ENCODE measurements around the gene TSPAN16.
"Not testable (repeated sequence)": the region's sequence is repeated elsewhere in the genome, so short reads cannot be mapped to it uniquely, and the experiment has no call there.

The TSPAN16 gene

GRCh38 chr19:11321191-11322126 lies 25.5 kb downstream of the TSPAN16 start:
- DNase-seq = no peak

- no peak for DNase-seq
Measured at GRCh38 chr19:11322269-11323024, 26.5 kb downstream of the TSPAN16 start.

DNA sequence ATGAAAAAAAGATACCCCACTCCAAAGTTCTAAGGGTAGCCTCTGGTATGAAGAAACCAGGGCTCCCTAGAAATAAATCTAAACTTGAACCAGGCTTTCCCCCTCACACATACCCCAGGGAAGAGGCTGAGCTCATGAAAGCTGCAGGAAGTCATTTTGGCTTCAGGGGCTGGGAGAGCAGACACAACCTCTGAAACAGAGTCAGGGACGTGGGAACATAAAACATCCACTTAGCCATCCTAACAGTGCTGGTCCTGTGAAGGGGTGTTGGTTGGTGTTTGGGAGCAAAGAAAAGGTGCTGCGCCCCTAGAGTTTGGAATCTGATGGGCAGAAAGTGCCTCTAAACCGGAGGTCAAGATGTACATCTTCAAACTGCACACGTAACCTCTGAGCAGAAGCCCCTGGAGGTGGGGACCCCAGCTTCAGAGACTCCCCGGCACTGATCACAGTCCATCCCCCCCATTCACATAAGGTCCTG lies 27.7 kb downstream of the TSPAN16 start:
- DNase-seq = no peak

GRCh38 chr19:11324079-11324661 lies 28.2 kb downstream of the TSPAN16 start:
- DNase-seq = peak; percentile 48

DNA sequence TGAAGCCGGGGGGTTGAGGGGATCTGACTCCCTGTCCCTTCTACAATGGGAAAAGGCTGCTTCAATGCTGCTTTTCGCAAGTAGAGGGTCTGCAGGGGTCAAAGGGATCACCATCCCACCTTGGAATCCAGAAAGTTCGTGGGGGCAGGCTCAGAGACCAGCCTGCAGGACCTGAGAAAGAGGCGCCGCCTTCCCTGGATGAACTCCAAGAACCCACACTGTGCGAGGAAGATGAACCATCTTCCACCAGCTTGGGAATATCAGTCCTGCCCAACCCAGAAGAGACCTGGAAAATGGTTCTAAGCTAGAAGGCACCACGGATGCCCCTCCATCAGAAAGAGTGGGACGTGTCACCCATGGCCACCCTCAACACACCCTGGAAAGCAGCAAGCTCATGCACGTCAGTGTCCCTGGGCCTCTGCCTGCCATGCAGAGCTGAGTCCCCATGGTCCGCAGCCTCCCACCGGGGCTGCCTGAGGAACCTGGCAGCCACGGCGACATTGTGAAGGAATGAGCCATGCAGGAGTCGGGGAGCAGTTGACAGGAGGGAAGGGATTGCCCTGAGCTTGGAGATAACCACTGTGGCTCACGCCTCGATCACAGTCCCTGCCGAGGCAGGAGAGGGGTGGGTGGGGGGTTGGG lies 28.9 kb downstream of the TSPAN16 start:
- DNase-seq = no peak

GRCh38 chr19:11325544-11325943 lies 29.6 kb downstream of the TSPAN16 start:
- DNase-seq = no peak

DNA sequence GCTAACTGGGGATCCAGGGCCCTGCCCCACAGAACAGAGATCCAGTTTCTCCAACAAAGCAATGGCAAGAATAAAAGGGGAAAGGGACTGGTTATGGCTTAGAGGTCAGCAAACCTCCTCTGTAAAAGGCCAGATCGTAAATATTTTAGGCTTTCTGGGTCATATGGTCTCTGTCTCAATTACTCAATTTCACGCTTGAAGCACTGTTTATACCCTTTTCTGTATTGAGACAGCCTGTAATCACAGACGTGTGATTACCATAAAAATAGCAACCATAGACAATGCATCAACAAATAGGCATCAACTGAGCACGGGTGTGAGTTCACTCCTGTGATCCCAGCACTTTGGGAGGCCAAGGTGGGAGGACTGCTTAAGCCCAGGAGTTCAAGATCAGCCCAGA lies 34.2 kb downstream of the TSPAN16 start:
- no peak for DNase-seq

DNA sequence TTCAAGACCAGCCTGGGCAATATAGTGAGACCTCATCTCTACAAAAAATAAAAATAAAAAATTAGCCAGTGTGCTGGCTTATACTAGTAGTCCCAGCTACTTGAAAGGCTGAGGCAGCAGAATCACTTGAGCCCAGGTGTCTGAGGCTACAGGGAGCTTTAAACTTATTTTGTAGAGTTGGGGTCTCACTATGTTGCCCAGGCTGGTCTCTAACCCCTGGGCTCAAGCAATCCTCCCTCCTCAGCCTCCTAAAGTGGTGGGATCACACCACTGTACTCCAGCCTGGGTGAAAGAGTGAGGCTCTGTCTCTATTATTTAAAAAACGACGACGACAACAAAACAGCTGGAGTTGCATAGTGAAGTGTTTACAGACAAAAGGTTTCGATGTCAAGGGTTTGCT lies 35.5 kb downstream of the TSPAN16 start:
- no peak for DNase-seq

DNA sequence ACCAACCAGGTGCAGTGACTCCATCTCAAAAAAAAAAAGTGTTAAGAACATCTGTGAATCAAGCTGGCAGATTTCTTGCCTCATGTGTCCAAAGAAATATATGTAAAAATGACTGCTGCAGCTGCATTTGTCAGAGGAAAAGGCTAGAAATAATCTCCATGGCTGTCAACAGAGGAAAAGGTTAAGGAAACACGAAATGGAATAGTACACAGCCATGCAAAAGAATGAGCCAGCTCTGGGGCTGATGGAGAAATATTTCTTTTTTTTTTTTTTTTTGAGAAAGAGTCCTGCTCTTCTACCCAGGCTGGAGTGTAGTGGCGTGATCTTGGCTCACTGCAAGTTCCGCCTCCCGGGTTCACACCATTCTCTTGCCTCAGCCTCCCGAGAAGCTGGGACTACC lies 36.9 kb downstream of the TSPAN16 start:
- DNase-seq = no peak

- DNase-seq = not testable (repeated sequence)
Measured at GRCh38 chr19:11333838-11334237, 37.9 kb downstream of the TSPAN16 start.

- no peak for DNase-seq
Measured at GRCh38 chr19:11335449-11336146, 39.6 kb downstream of the TSPAN16 start.

DNA sequence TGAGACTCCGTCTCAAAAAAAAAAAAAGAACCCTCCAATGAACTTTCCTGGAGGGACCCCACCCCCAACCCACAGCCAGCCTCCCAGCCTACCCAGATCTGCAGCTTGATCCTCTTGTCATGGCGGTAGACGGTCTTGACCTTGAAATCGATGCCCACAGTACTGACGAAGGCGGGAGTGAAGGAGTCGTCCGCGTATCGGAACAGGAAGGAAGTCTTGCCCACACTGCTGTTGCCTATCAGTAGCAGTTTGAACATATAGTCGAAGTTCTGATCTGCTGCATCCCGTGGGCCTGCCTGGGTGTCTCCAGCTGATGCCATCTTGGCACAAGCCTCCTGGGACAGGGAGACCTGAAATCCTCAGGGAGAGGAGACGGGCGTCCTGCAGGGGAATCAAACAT lies 41.1 kb downstream of the TSPAN16 start:
- no peak for DNase-seq

DNA sequence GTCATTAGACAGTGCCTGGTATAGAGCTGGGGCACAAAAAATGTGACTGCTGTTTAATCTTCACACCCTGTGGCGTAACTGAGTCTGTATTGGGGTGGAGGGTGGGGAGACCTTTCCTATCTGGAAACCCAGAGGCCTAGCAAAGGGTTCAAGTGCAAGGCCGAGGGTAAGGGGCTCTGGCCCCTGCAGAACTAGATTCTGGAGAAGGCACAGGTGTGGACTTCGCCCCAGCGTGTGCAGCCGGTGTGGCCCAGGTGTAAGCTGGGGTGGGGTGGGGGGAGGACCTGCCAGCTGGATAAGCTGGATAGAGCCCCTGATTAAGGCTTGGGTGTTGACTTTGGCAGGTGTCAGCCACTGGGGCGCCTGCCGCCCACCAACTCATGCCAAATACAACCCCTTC lies 42.2 kb downstream of the TSPAN16 start:
- no peak for DNase-seq

GRCh38 chr19:11338569-11339253 lies 42.8 kb downstream of the TSPAN16 start:
- DNase-seq = no peak

GRCh38 chr19:11339254-11340098 lies 43.5 kb downstream of the TSPAN16 start, which contains the start of gene RAB3D:
TSS of gene RAB3D (minus strand) at chr19:11339657. CDS start at chr19:11337399, 2,258 bp downstream.
- peak; percentile 86 for DNase-seq

DNA sequence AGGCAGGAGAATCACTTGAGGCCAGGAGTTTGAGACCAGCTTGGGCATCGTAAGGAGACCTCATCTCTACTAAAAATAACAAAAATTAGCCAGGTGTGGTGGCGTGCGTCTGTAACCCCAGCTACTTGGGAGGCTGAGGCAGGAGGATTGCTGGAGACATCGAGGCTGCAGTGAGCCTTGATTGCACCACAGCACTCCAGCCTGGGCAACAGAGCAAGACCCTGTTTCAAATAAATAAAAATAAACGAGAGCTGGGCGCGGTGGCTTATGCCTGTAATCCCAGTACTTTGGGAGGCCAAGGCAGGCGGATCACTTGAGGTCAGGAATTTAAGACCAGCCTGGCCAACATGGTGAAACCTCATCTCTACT lies 44.1 kb downstream of the TSPAN16 start:
- not testable (repeated sequence) for DNase-seq

- DNase-seq = no peak
Measured at GRCh38 chr19:11342429-11342828, 46.5 kb downstream of the TSPAN16 start.

DNA sequence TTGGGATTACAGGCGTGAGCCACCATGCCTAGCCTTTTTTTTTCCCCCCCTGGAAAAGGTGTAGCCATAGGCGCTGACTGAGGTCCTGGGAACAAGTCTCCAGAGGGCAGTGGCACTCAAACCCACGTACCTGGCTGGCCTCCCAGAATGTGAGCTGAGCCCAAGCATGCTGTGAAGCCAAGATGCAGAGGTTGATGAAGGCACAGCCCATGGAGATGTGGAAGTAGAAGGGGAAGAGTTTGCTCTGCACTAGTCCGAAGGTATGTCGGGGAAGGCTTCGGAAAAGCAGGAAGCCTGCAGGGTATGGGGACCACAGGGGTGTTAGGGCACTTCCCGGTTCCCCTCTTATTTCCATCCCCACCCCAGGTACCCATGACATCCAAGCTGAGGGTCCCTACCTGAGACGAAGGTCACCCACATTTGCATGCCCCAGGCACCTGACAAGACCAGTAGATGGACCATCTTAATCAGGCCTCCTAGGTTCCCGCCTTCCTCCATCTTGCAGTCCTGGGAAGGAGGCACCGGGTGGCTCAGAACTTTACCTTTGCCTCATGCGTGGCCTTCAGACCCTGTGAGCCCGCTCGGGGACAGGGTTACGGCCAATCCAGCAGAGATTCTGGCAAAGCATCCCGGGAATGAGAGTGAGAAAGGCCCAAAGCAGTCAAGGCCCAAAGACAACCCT lies 49.3 kb downstream of the TSPAN16 start:
- no peak for DNase-seq

- peak; percentile 99 for DNase-seq
Measured at GRCh38 chr19:11346104-11346940, 50.4 kb downstream of the TSPAN16 start, which contains the start of the genes CCDC159 and TMEM205. TSS of gene CCDC159 (plus strand) at chr19:11346519. CDS start at chr19:11346607, 88 bp downstream. TSS of gene TMEM205 (minus strand) at chr19:11346268. CDS start at chr19:11345619, 649 bp downstream.
